Memory B cell (primary cell): Measurements from ENCODE around the gene PARP14.
"Not testable (repeated sequence)": the region's sequence is repeated elsewhere in the genome, so short reads cannot be mapped to it uniquely, and the experiment has no call there.

ENCODE experiments used
- ATAC-seq: fragments of 150-1000 bp; cut with Tn5 transposase; 2 replicates; pipeline ENCODE4 v1.10.0; 2021; ENCODE audit warnings: low read depth, mild to moderate bottlenecking, moderate library complexity
- DNase-seq, 2 donors: peaks; one replicate each; pipeline ENCODE4 v3.0.0; 2022; ENCODE audit warnings: low spot score in 2 of 2
- H3K27ac Mint-ChIP-seq: one replicate; pipeline ENCODE4 v1.8.0; 2022; ENCODE audit warnings: mild to moderate bottlenecking, moderate library complexity, mixed read lengths
- H3K27me3 Mint-ChIP-seq: one replicate; pipeline ENCODE4 v1.8.0; 2022; ENCODE audit warnings: mixed read lengths
- H3K36me3 Mint-ChIP-seq: one replicate; pipeline ENCODE4 v1.8.0; 2022; ENCODE audit warnings: mild to moderate bottlenecking, mixed read lengths
- H3K4me1 Mint-ChIP-seq: one replicate; pipeline ENCODE4 v1.8.0; 2022; ENCODE audit warnings: mixed read lengths
- H3K4me3 Mint-ChIP-seq: one replicate; pipeline ENCODE4 v1.8.0; 2022; ENCODE audit warnings: mild to moderate bottlenecking, moderate library complexity, mixed read lengths
- H3K9me3 Mint-ChIP-seq: one replicate; pipeline ENCODE4 v1.8.0; 2022; ENCODE audit warnings: mixed read lengths

PARP14 gene

DNA sequence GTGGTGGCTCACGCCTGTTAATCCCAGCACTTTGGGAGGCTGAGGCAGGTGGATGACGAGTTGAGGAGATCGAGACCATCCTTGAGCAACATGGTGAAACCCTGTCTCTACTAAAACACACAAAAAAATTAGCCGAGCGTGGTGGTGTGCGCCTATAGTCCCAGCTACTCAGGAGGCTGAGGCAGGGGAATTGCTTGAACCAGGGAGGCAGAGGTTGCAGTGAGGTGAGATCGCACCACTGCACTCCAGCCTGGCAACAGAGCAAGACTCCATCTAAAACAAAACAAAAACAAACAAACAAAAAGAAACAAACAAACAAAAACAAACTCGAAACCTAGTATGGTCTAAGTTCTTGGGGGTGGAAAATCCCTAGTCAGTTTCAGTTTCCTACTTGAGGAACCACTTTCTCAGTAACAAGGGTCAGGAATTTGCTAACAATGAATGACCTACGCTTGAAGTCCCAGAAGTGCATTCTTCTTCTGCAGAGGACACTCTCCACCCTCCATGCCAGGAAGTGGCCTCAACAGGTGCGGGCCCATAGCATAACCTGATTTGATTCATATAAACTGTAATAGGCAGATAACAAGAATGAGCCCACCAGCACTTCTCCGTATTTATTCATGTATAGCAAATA, 2.3 kb downstream of the PARP14 start:
- Mint-ChIP-seq H3K36me3 (peaks cover 23% of the 10 kb centered on the region), H3K27ac (peak overlapping the region; percentile 93), H3K4me3 (peak overlapping the region; percentile 90), H3K4me1 (peaks cover 57% of the 10 kb centered on the region)
- DNase-seq (peak; percentile 41 to 47), ATAC-seq (peak; percentile 48)
- H3K9me3 Mint-ChIP-seq, H3K27me3 Mint-ChIP-seq: not testable (repeated sequence)

DNA sequence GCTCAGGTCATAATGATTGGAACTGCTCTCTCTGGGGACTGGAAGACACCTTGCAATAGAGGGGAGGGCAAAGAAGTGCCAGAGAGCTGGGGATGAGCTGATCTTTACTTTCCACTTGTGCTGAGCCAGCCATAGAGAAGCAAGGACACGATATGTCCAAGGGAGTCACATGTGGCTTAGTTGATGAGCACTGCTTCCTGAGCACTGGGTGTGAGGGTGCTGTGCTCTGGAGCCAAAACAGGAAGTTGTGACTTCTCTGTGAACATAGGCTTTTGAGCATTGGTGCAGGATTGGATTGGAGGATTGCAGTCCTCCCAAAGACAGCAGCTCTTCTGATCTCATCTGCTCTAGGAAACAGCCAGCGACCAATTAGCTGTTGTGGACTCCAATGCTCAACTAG, 6.7 kb downstream of the PARP14 start:
- Mint-ChIP-seq H3K4me3 (no peak overlapping the region), H3K36me3 (peaks cover 38% of the 10 kb centered on the region), H3K9me3 (no peaks in the 10 kb centered on the region), H3K4me1 (peaks cover 48% of the 10 kb centered on the region), H3K27ac (no peak overlapping the region), H3K27me3 (no peaks in the 10 kb centered on the region)
- ATAC-seq = no peak
- no peak for DNase-seq

GRCh38 chr3:122688996-122689395, 8.4 kb downstream of the PARP14 start:
- H3K27ac Mint-ChIP-seq = no peak overlapping the region
- DNase-seq (no peak), ATAC-seq (no peak)
- no peaks in the 10 kb centered on the region for H3K27me3 Mint-ChIP-seq
- H3K4me1 Mint-ChIP-seq = peaks cover 46% of the 10 kb centered on the region
- peaks cover 55% of the 10 kb centered on the region for H3K36me3 Mint-ChIP-seq
- no peaks in the 10 kb centered on the region for H3K9me3 Mint-ChIP-seq
- H3K4me3 Mint-ChIP-seq = peak overlapping the region; percentile 9

DNA sequence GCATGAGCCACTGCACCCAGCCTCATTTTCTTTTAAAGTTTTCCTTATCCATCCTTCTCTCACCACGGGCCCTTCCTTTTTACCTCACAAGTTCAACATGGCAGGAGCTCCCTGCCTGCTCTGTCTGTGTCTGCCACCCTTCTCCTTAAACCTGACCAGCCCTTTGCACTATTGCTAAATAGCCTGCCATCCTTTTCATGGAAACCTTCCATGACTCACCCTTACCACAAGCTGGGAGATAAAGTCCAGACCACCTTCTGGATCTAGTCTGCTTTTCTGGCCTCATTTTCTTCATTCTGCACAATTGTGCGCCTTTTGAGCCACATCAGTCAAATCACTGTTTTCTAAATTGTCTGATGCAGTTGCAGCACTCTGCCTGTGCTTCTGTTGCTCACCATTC, 8.9 kb downstream of the PARP14 start:
- no peak overlapping the region for H3K27ac Mint-ChIP-seq
- DNase-seq (no peak), ATAC-seq (no peak)
- H3K9me3 Mint-ChIP-seq = no peaks in the 10 kb centered on the region
- no peaks in the 10 kb centered on the region for H3K27me3 Mint-ChIP-seq
- peaks cover 57% of the 10 kb centered on the region for H3K36me3 Mint-ChIP-seq
- H3K4me1 Mint-ChIP-seq = peaks cover 44% of the 10 kb centered on the region
- peak overlapping the region; percentile 0 for H3K4me3 Mint-ChIP-seq

GRCh38 chr3:122690096-122690495, 9.5 kb downstream of the PARP14 start:
- Mint-ChIP-seq H3K27me3 (no peaks in the 10 kb centered on the region), H3K36me3 (peaks cover 57% of the 10 kb centered on the region), H3K9me3 (no peaks in the 10 kb centered on the region), H3K27ac (no peak overlapping the region), H3K4me3 (peak overlapping the region; percentile 0), H3K4me1 (peaks cover 48% of the 10 kb centered on the region)
- no peak for ATAC-seq
- DNase-seq = no peak

GRCh38 chr3:122691195-122691594, 10.6 kb downstream of the PARP14 start:
- Mint-ChIP-seq H3K27me3 (no peaks in the 10 kb centered on the region), H3K4me1 (peaks cover 50% of the 10 kb centered on the region), H3K27ac (peak overlapping the region; percentile 89), H3K36me3 (peaks cover 54% of the 10 kb centered on the region), H3K4me3 (no peak overlapping the region), H3K9me3 (no peaks in the 10 kb centered on the region)
- ATAC-seq = no peak
- no peak for DNase-seq

DNA sequence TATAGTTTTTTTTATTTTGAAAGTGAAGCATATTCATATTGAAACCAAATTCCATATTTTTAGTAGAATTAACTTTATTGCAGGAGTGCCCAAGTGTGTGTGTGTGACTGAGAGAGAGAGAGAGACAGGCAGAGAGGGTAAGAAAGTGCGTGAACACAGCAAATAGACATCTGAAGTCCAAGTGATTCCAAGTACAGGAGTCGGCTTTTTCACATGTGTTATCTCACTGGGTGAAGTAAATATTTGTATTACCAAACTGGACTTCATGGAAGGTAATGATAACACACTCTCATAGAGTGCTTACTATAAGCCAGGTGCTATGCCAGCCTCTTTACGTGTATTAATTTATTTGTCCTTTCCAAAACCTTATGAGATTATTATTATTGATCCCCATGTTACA, 12.0 kb downstream of the PARP14 start:
- Mint-ChIP-seq H3K36me3 (peaks cover 49% of the 10 kb centered on the region), H3K4me3 (no peak overlapping the region), H3K4me1 (peaks cover 48% of the 10 kb centered on the region), H3K27ac (peak overlapping the region; percentile 91), H3K27me3 (no peaks in the 10 kb centered on the region), H3K9me3 (peaks cover 3% of the 10 kb centered on the region)
- no peak for DNase-seq
- no peak for ATAC-seq

DNA sequence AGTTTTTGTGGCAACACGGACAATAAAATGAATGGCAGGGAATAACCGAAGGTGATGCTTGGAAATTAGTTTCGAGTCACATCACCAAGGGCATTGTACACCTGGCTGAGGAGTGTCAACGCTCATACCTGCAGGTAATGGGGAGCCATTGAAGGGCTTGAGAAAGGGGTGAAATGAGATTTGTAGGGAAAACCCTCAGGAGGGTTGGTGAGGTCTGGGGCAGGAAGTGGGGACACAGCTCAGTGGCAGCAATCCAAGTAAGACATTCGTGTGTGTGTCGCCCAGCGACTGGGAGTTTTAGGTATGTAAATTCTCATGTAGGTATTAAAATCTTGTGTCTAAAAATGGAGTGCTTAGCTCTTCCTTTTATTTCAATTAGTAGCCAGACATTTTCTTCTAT, 14.3 kb downstream of the PARP14 start:
- Mint-ChIP-seq H3K36me3 (peaks cover 51% of the 10 kb centered on the region), H3K4me1 (peaks cover 53% of the 10 kb centered on the region), H3K9me3 (peaks cover 3% of the 10 kb centered on the region), H3K27ac (peak overlapping the region; percentile 91), H3K4me3 (peak overlapping the region; percentile 19), H3K27me3 (no peaks in the 10 kb centered on the region)
- ATAC-seq (peak; percentile 75), DNase-seq (peak; percentile 38 to 68)

DNA sequence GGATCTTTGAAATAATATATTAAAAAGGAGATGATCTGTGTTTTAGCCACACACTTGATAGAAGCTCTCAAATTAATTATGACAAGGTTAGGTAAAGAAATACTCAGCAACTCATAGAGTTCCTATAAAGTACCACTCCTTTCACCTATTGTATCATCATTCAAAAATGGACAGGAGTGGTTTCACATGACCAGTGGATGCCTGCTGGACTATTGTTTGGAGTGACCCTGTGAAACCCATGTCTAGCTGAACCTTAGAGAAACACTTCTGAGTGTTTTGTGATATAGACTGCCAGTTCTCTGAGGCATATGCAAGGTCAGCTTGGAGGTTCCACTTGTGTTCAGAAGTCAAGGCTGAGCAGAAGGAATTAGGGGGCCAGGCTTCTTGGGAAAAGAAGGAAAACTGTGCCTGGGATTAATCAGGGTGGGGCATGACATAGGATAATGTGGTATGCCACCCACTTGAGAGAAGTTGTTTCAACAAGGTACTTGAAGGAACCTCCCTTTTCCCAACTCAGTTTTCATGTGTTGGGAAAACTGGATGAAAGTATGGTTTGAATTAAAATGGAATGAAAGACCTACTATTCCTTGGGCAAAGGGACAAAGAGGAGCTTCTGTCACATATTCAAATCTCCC, 15.4 kb downstream of the PARP14 start:
- Mint-ChIP-seq H3K9me3 (peaks cover 3% of the 10 kb centered on the region), H3K27me3 (no peaks in the 10 kb centered on the region), H3K27ac (peak overlapping the region; percentile 91), H3K4me3 (no peak overlapping the region), H3K36me3 (peaks cover 58% of the 10 kb centered on the region), H3K4me1 (peaks cover 52% of the 10 kb centered on the region)
- no peak for DNase-seq
- no peak for ATAC-seq

DNA sequence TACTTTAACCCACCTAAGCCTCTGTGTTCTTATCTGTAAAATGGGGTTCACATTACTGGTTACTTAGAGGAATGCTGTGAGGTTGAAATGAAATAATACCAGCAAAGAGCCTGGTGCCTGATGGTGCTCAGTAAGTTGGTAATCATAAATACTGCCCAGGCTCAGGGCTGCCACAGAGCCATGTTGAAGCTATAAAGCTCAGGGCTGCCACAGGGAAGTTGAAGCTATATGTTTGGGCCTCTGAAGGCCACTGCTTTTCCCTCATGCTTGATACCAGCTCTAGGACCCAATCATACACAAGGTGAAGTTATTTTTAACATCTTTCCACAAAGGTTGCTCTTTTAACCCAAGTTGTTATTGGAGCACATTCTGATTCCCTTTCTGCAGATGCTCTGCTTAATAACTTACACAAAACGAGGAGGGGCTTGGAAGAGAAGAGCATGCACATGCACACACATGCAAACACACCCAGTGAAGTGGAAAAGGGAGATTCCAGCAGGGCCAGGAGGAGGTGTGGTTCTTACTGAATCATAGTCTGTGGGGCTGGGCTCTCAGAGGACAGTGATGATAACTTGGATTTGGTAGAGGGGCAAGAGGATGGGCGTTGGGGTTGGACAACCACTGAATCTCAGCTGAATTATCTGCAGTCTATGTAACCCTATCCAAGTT, 17.4 kb downstream of the PARP14 start:
- peaks cover 3% of the 10 kb centered on the region for H3K9me3 Mint-ChIP-seq
- peaks cover 48% of the 10 kb centered on the region for H3K4me1 Mint-ChIP-seq
- peak overlapping the region; percentile 15 for H3K4me3 Mint-ChIP-seq
- peaks cover 54% of the 10 kb centered on the region for H3K36me3 Mint-ChIP-seq
- H3K27ac Mint-ChIP-seq = peak overlapping the region; percentile 91
- peak; percentile 56 to 73 for DNase-seq
- peak; percentile 90 for ATAC-seq
- H3K27me3 Mint-ChIP-seq = no peaks in the 10 kb centered on the region

DNA sequence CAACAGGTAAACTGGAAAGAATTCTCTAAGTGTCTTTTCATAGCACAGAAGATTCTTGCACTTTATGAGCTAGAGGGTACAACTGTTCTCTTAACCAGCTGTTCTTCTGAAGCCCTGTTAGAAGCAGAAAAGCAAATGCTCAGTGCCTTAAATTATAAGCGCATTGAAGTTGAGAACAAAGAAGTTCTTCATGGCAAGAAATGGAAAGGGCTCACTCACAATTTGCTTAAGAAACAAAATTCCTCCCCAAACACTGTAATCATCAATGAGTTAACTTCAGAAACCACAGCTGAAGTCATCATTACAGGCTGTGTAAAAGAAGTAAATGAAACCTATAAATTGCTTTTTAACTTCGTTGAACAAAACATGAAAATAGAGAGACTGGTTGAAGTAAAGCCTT, 19.6 kb downstream of the PARP14 start:
- ATAC-seq (no peak), DNase-seq (no peak)
- Mint-ChIP-seq H3K4me1 (peaks cover 45% of the 10 kb centered on the region), H3K27ac (peak overlapping the region; percentile 91), H3K4me3 (no peak overlapping the region), H3K9me3 (peaks cover 3% of the 10 kb centered on the region), H3K27me3 (no peaks in the 10 kb centered on the region), H3K36me3 (peaks cover 53% of the 10 kb centered on the region)

- Mint-ChIP-seq H3K9me3 (no peaks in the 10 kb centered on the region), H3K27ac (peak overlapping the region; percentile 64), H3K4me3 (no peak overlapping the region), H3K4me1 (peaks cover 37% of the 10 kb centered on the region), H3K27me3 (no peaks in the 10 kb centered on the region), H3K36me3 (peaks cover 65% of the 10 kb centered on the region)
- no peak for DNase-seq
- no peak for ATAC-seq
These were observed 24.7 kb downstream of the PARP14 start for GRCh38 chr3:122705379-122705778.

GRCh38 chr3:122710616-122711251, 30.1 kb downstream of the PARP14 start:
- H3K4me3 Mint-ChIP-seq, H3K27me3 Mint-ChIP-seq, H3K9me3 Mint-ChIP-seq, DNase-seq, ATAC-seq, H3K27ac Mint-ChIP-seq: not testable (repeated sequence)
- Mint-ChIP-seq H3K4me1 (peaks cover 25% of the 10 kb centered on the region), H3K36me3 (peaks cover 73% of the 10 kb centered on the region)

GRCh38 chr3:122714273-122714672, 33.6 kb downstream of the PARP14 start:
- peaks cover 66% of the 10 kb centered on the region for H3K36me3 Mint-ChIP-seq
- no peak overlapping the region for H3K27ac Mint-ChIP-seq
- H3K27me3 Mint-ChIP-seq = no peaks in the 10 kb centered on the region
- H3K4me3 Mint-ChIP-seq = no peak overlapping the region
- H3K4me1 Mint-ChIP-seq = peaks cover 20% of the 10 kb centered on the region
- ATAC-seq (no peak), DNase-seq (no peak)
- H3K9me3 Mint-ChIP-seq = no peaks in the 10 kb centered on the region
